Omental fat pad (tissue), 4 donors: ENCODE results near the gene GRIN2D. TPM values are rescaled to one million over a fixed set of nuclear protein-coding genes. Genes with fewer than 3 reads are reported as not detected.

ENCODE experiments used
- ATAC-seq: fragments of 150-250 bp; one replicate; pipeline ENCODE4 v1.9.1; 2016; ENCODE audit warnings: mild to moderate bottlenecking, moderate library complexity; ENCODE audit not compliant: low FRiP score
- DNase-seq: peaks from one replicate; pipeline ENCODE4 v3.0.0-alpha.2; 2019; ENCODE audit warnings: low spot score
- total RNA-seq, 4 donors: library from RNA; depleted of rRNA; stranded (reverse); fragments of >200 nt; gene quantifications; one replicate each; pipeline ENCODE4 v1.1.0, GENCODE V29; 2016
- TF ChIP-seq, protein P1 (sequence below), 3 donors: fragments of 450-650 bp; IDR thresholded peaks; one replicate each; pipeline ENCODE4 v1.5.1; 2016 to 2017; ENCODE audit warnings: antibody characterized with exemption in 3 of 3, mild to moderate bottlenecking in 3 of 3, moderate library complexity in 2 of 3

GRIN2D gene
- total RNA-seq, 4 donors from 2014 or later: 0.12 to 0.63 (median 0.33) TPM

- TF ChIP-seq, protein P1, sequence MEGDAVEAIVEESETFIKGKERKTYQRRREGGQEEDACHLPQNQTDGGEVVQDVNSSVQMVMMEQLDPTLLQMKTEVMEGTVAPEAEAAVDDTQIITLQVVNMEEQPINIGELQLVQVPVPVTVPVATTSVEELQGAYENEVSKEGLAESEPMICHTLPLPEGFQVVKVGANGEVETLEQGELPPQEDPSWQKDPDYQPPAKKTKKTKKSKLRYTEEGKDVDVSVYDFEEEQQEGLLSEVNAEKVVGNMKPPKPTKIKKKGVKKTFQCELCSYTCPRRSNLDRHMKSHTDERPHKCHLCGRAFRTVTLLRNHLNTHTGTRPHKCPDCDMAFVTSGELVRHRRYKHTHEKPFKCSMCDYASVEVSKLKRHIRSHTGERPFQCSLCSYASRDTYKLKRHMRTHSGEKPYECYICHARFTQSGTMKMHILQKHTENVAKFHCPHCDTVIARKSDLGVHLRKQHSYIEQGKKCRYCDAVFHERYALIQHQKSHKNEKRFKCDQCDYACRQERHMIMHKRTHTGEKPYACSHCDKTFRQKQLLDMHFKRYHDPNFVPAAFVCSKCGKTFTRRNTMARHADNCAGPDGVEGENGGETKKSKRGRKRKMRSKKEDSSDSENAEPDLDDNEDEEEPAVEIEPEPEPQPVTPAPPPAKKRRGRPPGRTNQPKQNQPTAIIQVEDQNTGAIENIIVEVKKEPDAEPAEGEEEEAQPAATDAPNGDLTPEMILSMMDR (IDR thresholded peaks at IDR 0.05): no peak
- ATAC-seq (no peak), DNase-seq (no peak)
Measured at GRCh38 chr19:48397263-48398101, 4.0 kb downstream of the GRIN2D start.

GRCh38 chr19:48398102-48398374 is 4.6 kb downstream of the GRIN2D start:
- DNase-seq: no peak
- no peak for ATAC-seq
- TF ChIP-seq, protein P1 (IDR thresholded peaks at IDR 0.05): no peak

DNA sequence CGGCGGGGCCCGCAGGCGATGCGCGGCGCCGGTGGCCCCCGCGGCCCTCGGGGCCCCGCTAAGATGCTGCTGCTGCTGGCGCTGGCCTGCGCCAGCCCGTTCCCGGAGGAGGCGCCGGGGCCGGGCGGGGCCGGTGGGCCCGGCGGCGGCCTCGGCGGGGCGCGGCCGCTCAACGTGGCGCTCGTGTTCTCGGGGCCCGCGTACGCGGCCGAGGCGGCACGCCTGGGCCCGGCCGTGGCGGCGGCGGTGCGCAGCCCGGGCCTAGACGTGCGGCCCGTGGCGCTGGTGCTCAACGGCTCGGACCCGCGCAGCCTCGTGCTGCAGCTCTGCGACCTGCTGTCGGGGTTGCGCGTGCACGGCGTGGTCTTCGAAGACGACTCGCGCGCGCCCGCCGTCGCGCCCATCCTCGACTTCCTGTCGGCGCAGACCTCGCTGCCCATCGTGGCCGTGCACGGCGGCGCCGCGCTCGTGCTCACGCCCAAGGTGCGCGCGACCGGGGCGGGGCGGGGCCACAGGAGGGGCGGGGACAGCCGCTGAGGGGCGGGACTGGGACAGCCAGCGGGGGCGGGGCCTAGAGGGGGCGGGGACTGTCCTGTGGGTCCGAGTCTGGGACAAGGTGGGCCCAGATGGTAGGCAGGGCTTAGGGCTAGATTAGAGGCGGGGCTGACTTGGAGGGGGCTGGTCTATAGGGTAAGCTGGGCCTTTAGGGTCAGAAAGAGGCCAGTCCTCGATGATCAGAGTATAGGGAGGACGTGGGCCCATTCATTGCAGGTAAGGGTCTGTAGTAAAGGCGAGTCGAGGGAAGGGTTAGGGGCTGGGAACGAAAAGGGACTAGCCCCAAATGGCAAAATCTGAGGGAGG is 5.1 kb downstream of the GRIN2D start:
- ATAC-seq (no peak), DNase-seq (no peak)
- TF ChIP-seq, protein P1 (IDR thresholded peaks at IDR 0.05): no peak

DNA sequence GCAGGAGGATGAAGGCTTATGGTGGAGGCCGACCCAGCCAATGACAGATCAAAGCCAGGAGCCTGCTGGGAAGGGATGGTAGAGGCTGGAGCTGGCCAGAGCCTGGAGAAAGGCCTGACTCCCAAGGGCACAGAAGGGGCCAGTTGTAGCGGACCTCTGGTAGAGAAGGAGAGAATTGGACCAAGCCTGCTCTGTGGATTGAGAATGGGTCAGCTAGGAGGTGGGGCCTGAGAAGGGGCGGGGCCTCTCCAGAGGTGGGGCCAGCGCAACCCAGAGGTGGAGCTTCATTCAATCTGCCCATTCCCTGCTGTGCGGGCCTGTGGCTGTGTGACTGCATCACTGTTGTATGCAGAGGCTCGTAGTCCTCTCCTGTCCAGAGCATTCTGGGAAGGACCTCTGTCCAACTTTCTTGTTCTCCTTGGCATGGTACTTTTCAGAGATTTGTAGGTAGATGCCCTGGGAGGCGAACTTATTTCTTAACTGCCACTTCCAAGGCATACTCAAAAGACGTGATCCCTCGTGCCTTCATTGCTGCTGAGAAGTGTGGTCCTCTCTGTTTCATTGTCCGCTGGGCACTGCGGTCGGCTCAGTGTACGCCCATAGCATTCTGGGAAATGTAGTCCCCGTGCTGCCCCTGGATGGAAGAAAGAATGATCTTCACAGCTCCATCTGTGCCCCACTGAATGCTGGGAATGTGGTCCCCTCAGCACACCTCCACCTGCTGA is 6.7 kb downstream of the GRIN2D start:
- ATAC-seq: peak; percentile 38
- TF ChIP-seq, protein P1 (IDR thresholded peaks at IDR 0.05): no peak
- no peak for DNase-seq

DNA sequence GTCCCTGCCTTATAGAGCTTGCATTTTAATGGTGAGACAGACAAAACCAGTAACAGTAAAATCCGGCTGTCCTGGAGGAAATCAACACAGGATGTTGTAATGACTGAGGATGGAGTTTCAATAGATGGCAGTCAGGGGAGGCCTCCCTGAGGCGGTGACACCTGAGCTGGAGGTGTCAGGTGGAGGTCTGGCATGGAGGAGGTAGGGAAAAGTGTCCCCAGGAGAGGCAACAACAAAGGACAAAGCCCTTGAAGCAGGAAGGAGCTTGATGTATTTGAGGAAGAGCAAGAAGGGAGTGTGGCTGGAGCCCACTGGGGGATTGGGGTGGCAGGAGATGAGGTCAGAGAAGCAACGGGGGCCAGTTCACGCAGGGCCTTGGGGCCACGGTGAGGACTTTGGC is 7.8 kb downstream of the GRIN2D start:
- ATAC-seq: no peak
- DNase-seq: no peak
- TF ChIP-seq, protein P1 (IDR thresholded peaks at IDR 0.05): no peak

- DNase-seq (no peak), ATAC-seq (no peak)
- TF ChIP-seq, protein P1 (IDR thresholded peaks at IDR 0.05): no peak
Measured at GRCh38 chr19:48403606-48404005, 10.1 kb downstream of the GRIN2D start.
